Psoas muscle (tissue), 8 donors: ENCODE results near the gene EPPIN. TPM values are rescaled to one million over a fixed set of nuclear protein-coding genes. Genes with fewer than 3 reads are reported as not detected.
A peak's percentile ranks its signal among the peaks of the same experiment; 100 is the strongest.

ENCODE experiments used
- ATAC-seq, 4 donors: fragments of 200-7000 bp; cut with Tn5 transposase; one replicate each; pipeline ENCODE4 v1.9.1; 2020; ENCODE audit warnings: moderate library complexity in 3 of 4, mild to moderate bottlenecking in 2 of 4
- DNase-seq, 2 donors: peaks; one replicate each; pipeline ENCODE4 v3.0.0-alpha.2; 2020
- H3K27ac ChIP-seq: fragments of 200-600 bp; one replicate; pipeline ENCODE4 v1.8.0; 2022
- H3K27me3 ChIP-seq, 3 donors: fragments of 200-600 bp in 1 of 3; one replicate each; pipeline versions ENCODE4 v1.6.1 to v1.8.0; 2013 to 2022; ENCODE audit warnings: low read length in 2 of 3, mild to moderate bottlenecking in 2 of 3, moderate library complexity in 1 of 3; ENCODE audit not compliant: insufficient read depth in 3 of 3
- H3K36me3 ChIP-seq, 2 donors: fragments of 200-600 bp in 1 of 2; one replicate each; pipeline versions ENCODE4 v1.6.1 to v1.8.0; 2013 to 2022; ENCODE audit warnings: low read depth in 1 of 2, mild to moderate bottlenecking in 1 of 2, moderate library complexity in 1 of 2; ENCODE audit not compliant: insufficient read depth in 1 of 2
- H3K4me1 ChIP-seq: fragments of 200-600 bp; one replicate; pipeline ENCODE4 v1.8.0; 2022
- H3K4me3 ChIP-seq: fragments of 200-600 bp; one replicate; pipeline ENCODE4 v1.8.0; 2022; ENCODE audit warnings: mild to moderate bottlenecking
- H3K9me3 ChIP-seq: fragments of 200-600 bp; one replicate; pipeline ENCODE4 v1.8.0; 2022
- CTCF ChIP-seq: fragments of 200-600 bp; IDR thresholded peaks from one replicate; pipeline ENCODE4 v1.8.0; 2022; ENCODE audit warnings: antibody characterized with exemption
- WGBS, 3 donors: extraction: QIAGEN DNeasy Blood & Tissue Kit; methylation state at CpG; one replicate each; pipeline versions ENCODE4 v1.1.6 to v1.1.7; 2013; 5-methylcytosine and 5-hydroxymethylcytosine counted together
- intact Hi-C, 2 donors: fragments of 100-400 bp; cut with DNase I; formaldehyde crosslinking; loops; one replicate each; pipeline versions ENCODE4 v1.11.0 to v1.14.2; 2022
- polyA plus RNA-seq, 3 donors: library from polyadenylated mRNA; stranded (reverse); fragments of 200-250 nt; gene quantifications; one replicate each; pipeline ENCODE4 v1.2.3, GENCODE V29; 2013
- total RNA-seq, 4 donors: library from RNA; stranded (reverse); fragmentation: NEBNext Ultra II Directional in 2 of 4; extraction: Animal tissue kit (Norgen Biotek cat#: 25700) in 2 of 4; gene quantifications; one replicate each; pipeline versions ENCODE4 v1.2.1 to v1.2.4, GENCODE V29; 2021 to 2023
- donor health status: healthy with polysubstance abuse.
- donor health status: DM: no; HTN: no; CAD: no; lungs with moderate emphysema.
- donor health status: Bipolar disorder and iron deficiency.
- donor health status: healthy.
- donor health status: DM: yes; HTN: yes; CAD: no.
- donor health status: DM: no; HTN: no; CAD: no.
- donor health status: DM: no; HTN: no; CAD: no.
- donor health status: DM: yes; HTN: yes; CAD: no.

The EPPIN gene
- total and polyA plus RNA-seq, 7 donors = not detected

DNA sequence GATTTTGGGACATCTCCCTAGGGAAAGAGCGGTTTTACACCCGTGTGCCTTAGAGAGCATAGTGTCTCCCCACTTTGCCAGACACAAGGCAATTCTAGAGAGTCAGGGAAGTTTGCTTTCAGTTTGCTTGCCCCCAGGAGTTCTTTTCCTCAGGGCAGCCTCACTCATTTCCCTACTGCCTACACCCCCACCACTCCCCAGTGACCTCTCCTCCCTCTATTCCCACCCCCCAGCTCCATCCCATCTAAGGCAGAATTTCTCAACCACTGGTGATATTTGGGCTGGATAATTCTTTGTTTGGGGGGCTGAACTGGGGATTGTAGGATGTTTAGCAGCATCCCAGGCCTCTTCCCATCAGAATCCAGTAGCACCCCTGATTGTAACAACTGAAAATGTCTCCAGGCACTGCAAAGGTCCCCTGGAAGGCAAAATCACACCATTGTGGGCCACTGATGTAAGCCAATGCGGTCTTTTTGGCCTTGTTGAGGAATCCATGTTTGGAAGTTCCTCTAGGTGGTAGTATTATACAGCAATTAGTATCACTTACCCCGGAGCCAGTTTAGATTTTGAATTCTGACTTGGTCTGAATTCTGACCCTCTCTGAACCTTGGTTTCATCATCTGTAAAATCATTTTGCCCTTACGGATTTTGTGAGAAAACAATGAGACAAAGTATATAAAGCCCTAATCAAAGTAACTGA is 1.3 kb downstream of the EPPIN start:
- DNase-seq (no peak), ATAC-seq (no peak)
- peaks cover 0 to 10% (median 4%) of the 10 kb centered on the region in 3 donors for H3K27me3 ChIP-seq
- no peaks in the 10 kb centered on the region for H3K4me1 ChIP-seq
- TF ChIP-seq CTCF = peak; percentile 23
- H3K9me3 ChIP-seq = no peaks in the 10 kb centered on the region
- H3K36me3 ChIP-seq = no peaks in the 10 kb centered on the region
- H3K27ac ChIP-seq = no peak overlapping the region
- 13 to 22% (median 19%) methylated on average over 5 of the region's 5 CpGs for WGBS, 3 donors
- intact Hi-C loops = loop anchor here in 1 of 2 donors (5.0 kb wide), 1 partner anchor 226 kb away; no protein-coding TSS in a partner anchor
- no peak overlapping the region for H3K4me3 ChIP-seq

DNA sequence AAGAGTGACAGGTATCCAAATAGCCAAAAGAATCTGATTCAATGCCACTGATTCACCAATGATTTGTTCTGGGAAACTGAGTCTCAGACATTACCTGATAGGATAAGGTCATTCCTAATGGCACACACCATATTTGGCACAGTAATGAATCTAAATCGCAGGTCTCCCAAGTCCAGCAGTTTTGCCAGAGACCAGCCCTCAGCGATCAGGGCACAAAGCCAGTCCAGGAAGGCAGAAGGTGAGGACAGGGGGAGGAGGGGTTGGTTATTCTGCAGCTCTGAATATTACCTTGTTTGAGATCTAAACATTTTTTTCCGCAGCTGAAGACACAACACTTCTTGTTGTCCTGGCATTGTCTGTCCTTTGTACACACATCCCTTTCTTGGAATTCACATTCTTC is 1.9 kb downstream of the EPPIN start:
- H3K27me3 ChIP-seq = peaks cover 0 to 10% (median 4%) of the 10 kb centered on the region in 3 donors
- H3K4me3 ChIP-seq = no peak overlapping the region
- intact Hi-C loops = loop anchor here in 1 of 2 donors (5.0 kb wide), 1 partner anchor 227 kb away; no protein-coding TSS in a partner anchor
- 82 to 87% (median 84%) methylated on average over 3 of the region's 3 CpGs for WGBS, 3 donors
- no peak overlapping the region for H3K27ac ChIP-seq
- no peaks in the 10 kb centered on the region for H3K4me1 ChIP-seq
- no peak for ATAC-seq
- H3K9me3 ChIP-seq = no peaks in the 10 kb centered on the region
- TF ChIP-seq CTCF = no peak
- no peak for DNase-seq
- no peaks in the 10 kb centered on the region for H3K36me3 ChIP-seq

DNA sequence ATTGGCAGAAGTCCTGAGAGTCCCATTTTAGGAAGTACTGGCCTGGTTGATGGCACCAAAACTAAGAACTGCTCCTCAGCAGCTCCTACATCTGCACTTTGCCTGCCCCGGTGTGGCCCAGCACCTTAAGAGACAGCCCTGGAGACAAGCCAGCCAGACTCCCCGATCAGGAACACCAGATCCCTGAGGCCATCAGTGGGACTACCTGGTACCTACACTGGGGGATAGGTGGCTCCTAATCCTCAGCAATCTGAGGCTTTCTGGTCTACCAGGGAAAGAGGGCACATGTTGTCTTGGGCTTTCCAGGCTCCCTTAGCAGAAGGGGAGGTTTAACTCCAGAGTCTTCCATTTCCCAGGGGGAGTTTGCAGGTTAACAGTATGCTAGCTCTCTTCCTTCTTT is 7.8 kb downstream of the EPPIN start, which contains the start of gene WFDC6:
WFDC6 (minus strand) TSS at position 101 of the 400 bp plus-strand sequence; CDS start at position 26, 75 bp downstream.
- Histone ChIP-seq H3K36me3 (no peaks in the 10 kb centered on the region), H3K9me3 (no peaks in the 10 kb centered on the region), H3K27ac (no peak within 1 kb of the TSS), H3K4me3 (no peak within 1 kb of the TSS), H3K4me1 (no peaks in the 10 kb centered on the region), H3K27me3 (peaks cover 1 to 18% (median 2%) of the 10 kb centered on the region in 3 donors)
- DNase-seq (no peak), ATAC-seq (no peak)
- intact Hi-C loops = no loop called here
- WGBS, 3 donors = 79 to 86% (median 84%) methylated on average over 2 of the region's 2 CpGs
- no peak for TF ChIP-seq CTCF

DNA sequence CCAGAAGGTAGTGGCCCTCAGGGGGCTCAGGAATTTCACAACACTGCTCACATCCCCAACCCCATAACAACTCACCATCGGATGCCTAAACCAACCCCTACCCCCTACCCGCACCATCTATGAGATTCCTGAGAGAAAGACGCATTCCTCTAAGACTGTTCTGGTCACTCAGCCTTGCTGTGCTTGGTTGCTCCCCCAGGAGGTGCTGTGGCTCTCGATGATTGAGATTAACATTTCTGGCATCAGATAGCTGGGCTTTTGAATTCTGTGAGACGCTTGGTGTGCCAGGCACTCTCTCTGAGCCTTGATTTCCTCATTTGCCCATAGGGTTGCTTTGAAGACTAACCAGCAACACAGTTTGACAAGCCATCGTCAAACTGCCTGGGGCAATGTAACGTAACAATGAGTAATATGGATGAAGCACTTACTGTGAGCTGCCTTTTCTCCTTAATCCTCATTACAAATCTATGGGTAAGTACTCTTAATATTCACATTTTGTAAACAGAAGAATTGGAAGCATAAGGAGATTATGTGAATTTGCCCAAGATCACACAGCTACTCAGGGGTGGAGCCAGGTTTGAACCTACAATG is 8.9 kb downstream of the EPPIN start:
- peaks cover 1 to 22% (median 2%) of the 10 kb centered on the region in 3 donors for H3K27me3 ChIP-seq
- intact Hi-C loops = no loop called here
- TF ChIP-seq CTCF = no peak
- no peak overlapping the region for H3K4me3 ChIP-seq
- WGBS, 3 donors = 60 to 70% (median 62%) methylated on average over 7 of the region's 7 CpGs
- H3K4me1 ChIP-seq = no peaks in the 10 kb centered on the region
- no peaks in the 10 kb centered on the region for H3K36me3 ChIP-seq
- no peak overlapping the region for H3K27ac ChIP-seq
- ATAC-seq (no peak), DNase-seq (no peak)
- no peaks in the 10 kb centered on the region for H3K9me3 ChIP-seq
